ENCODE data around the gene DPP8. TPM values are rescaled to one million over a fixed set of nuclear protein-coding genes. Genes with fewer than 3 reads are reported as not detected.

Gene DPP8
- polyA plus RNA-seq, 1 of the 3 experiments (the other 2 are of a cell fraction): 14.1 TPM

DNA sequence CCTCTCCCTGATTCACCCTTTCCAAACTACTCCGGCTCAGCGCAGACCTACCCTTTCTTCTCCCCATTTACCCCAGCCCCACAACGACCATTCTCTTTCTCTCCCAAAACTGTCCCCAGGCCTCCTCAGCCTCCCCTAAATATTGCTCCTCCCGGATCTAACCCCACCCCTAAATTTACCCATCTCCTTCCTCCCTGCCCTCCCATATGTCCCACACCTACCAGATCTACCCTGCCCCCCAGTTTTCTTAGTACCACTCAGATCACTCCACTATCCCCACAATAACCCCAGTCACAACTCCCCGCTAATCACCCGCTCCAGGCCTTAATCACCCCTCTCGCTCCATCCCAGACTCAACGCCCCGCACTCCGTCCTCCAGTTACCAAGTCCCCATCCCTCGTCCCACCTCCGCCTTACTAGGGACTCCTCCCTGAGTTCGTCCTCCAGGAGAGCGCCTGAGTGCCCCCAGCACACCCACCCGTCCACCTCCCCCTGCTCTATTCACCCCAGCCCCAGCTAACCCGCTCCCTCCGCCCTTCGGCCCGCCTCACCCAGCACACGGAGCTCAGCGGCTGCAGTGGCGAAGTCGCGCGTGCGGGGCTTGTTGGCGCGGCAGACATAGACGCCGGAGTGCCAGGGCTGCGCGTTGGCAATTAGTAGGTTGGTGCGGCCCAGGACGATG, 121.1 kb downstream of the DPP8 start:
- DNase-seq: peak; percentile 60
- H3K9me3 ChIP-seq: no peaks in the 10 kb centered on the region
- peaks cover 29% of the 10 kb centered on the region for H3K27me3 ChIP-seq (ENCODE audit: insufficient read depth)
- H3K9me2 ChIP-seq: no peaks in the 10 kb centered on the region
- no peaks in the 10 kb centered on the region for H3K36me3 ChIP-seq (replicated peaks in 1 of 2; ENCODE audit: control insufficient read depth in 1 of 2, insufficient read depth in 2 of 2, low read length in 1 of 2)
- POLR2A ChIA-PET: no interaction called here
- H3K79me2 ChIP-seq (ENCODE audit: insufficient read depth): no peaks in the 10 kb centered on the region
- no peak overlapping the region; a peak in 1 of 4 replicates for H3K4me3 ChIP-seq (ENCODE audit: low read depth in 2 of 2, low read length in 1 of 2)
- CTCF ChIA-PET: interaction anchor here (2.2 to 37.1 kb wide), 4 partner anchors 10 to 74 kb away, joined by 5 to 969 read pairs (median 34); no protein-coding TSS in a partner anchor
- TF ChIP-seq RXRA (IDR thresholded peaks at IDR 0.05; ENCODE audit: borderline replicate concordance, low read depth): no peak
- no peak for TF ChIP-seq RFX5 (IDR thresholded peaks at IDR 0.05; ENCODE audit: low read length)
- no peak for TF ChIP-seq MEF2A (IDR thresholded peaks at IDR 0.05; ENCODE audit: borderline replicate concordance, low read depth)
- TF ChIP-seq GATA2 (CRISPR knock-in tag; IDR thresholded peaks at IDR 0.05): no peak
- no peak for TF ChIP-seq EP300 (IDR thresholded peaks at IDR 0.05; ENCODE audit: borderline replicate concordance in 1 of 2, low read depth in 1 of 2, low read length in 1 of 2)
- TF ChIP-seq SIN3A (IDR thresholded peaks at IDR 0.05; ENCODE audit: borderline replicate concordance, low read depth, low read length): no peak
- TF ChIP-seq SMC3 (IDR thresholded peaks at IDR 0.05; ENCODE audit: low read depth, low read length): no peak
- no peak for TF ChIP-seq TCF12 (IDR thresholded peaks at IDR 0.05)
- 50% methylated on average over 34 of the region's 34 CpGs for WGBS (ENCODE audit: low lambda C conversion rate)
- H4K20me1 ChIP-seq (ENCODE audit: insufficient read depth): no peaks in the 10 kb centered on the region
- no peaks in the 10 kb centered on the region for H3F3A ChIP-seq (replicated peaks; ENCODE audit: insufficient read depth)
- H3K9ac ChIP-seq: no peak overlapping the region
- no peak overlapping the region for H3K27ac ChIP-seq (ENCODE audit: low read depth in 2 of 2, low read length in 1 of 2)
- H2AFZ ChIP-seq (ENCODE audit: low read depth): no peak overlapping the region
- H3K4me1 ChIP-seq (ENCODE audit: control insufficient read depth in 1 of 2, insufficient read depth in 2 of 2, low read depth in 1 of 2, low read length in 1 of 2): peaks cover 0 to 13% of the 10 kb centered on the region in 2 experiments; a peak in 1 of 4 replicates
- H3K4me2 ChIP-seq: no peak overlapping the region

DNA sequence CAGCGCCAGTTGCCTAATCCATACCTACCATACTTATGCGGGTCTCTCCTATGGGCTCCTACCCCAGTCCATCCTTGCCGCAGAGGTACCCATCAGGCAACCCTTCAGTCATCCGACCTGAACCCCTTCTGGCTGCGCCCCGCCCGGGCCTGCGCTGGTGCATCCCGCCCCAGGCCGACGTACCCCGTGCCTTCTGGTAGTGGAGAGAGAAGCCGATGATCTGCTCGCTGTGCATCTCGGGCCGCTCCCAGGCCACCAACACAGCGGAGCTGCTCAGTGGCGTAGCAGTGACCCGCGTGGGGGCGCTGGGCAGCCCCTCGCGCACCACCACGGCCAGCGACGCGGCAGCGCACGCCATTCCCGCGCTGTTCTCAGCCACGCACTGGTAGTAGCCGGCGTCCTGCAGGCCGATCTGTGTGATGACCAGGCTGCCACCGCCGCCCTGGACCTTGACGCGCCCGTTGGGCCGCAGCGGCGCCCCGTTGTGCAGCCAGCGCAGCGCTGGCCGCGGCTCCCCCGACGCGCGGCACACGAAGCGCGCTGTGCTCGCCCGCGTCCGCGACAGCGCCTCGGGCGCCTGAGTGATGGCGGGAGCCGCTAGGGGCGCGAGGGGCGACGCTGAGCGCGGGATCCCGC, 121.8 kb downstream of the DPP8 start:
- DNase-seq: peak; percentile 80
- no peak for TF ChIP-seq TAF1 (IDR thresholded peaks at IDR 0.05; ENCODE audit: borderline replicate concordance, low read depth, low read length)
- TF ChIP-seq, protein P1, sequence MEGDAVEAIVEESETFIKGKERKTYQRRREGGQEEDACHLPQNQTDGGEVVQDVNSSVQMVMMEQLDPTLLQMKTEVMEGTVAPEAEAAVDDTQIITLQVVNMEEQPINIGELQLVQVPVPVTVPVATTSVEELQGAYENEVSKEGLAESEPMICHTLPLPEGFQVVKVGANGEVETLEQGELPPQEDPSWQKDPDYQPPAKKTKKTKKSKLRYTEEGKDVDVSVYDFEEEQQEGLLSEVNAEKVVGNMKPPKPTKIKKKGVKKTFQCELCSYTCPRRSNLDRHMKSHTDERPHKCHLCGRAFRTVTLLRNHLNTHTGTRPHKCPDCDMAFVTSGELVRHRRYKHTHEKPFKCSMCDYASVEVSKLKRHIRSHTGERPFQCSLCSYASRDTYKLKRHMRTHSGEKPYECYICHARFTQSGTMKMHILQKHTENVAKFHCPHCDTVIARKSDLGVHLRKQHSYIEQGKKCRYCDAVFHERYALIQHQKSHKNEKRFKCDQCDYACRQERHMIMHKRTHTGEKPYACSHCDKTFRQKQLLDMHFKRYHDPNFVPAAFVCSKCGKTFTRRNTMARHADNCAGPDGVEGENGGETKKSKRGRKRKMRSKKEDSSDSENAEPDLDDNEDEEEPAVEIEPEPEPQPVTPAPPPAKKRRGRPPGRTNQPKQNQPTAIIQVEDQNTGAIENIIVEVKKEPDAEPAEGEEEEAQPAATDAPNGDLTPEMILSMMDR (IDR thresholded peaks at IDR 0.05): peak; percentile 9; the same call in 1 of the 2 replicates
- WGBS (ENCODE audit: low lambda C conversion rate): 48% methylated on average over 18 of the region's 72 CpGs
- Histone ChIP-seq H4K20me1 (ENCODE audit: insufficient read depth) (no peaks in the 10 kb centered on the region), H3K27ac (ENCODE audit: low read depth in 2 of 2, low read length in 1 of 2) (no peak overlapping the region), H3K4me2 (peak overlapping the region; percentile 41; the same call in 1 of the 2 replicates), H3K27me3 (ENCODE audit: insufficient read depth) (peaks cover 29% of the 10 kb centered on the region), H3K9me3 (no peaks in the 10 kb centered on the region), H3K4me3 (ENCODE audit: low read depth in 2 of 2, low read length in 1 of 2) (peak overlapping the region in 1 of 2 experiments; percentile 31; a peak in 2 of 4 replicates), H3K9me2 (no peaks in the 10 kb centered on the region), H3K9ac (no peak overlapping the region), H3K36me3 (replicated peaks in 1 of 2; ENCODE audit: control insufficient read depth in 1 of 2, insufficient read depth in 2 of 2, low read length in 1 of 2) (no peaks in the 10 kb centered on the region), H2AFZ (ENCODE audit: low read depth) (no peak overlapping the region), H3F3A (replicated peaks; ENCODE audit: insufficient read depth) (no peaks in the 10 kb centered on the region), H3K4me1 (ENCODE audit: control insufficient read depth in 1 of 2, insufficient read depth in 2 of 2, low read depth in 1 of 2, low read length in 1 of 2) (peaks cover 0 to 6% of the 10 kb centered on the region in 2 experiments; a peak in 1 of 4 replicates), H3K79me2 (ENCODE audit: insufficient read depth) (no peaks in the 10 kb centered on the region)
- ChIA-PET CTCF (interaction anchor here (0.7 to 37.1 kb wide), 6 partner anchors 8 to 73 kb away, joined by 3 to 969 read pairs (median 7); no protein-coding TSS in a partner anchor), POLR2A (no interaction called here)
